Measurements from ENCODE around the gene ITPR2.
"Not testable (repeated sequence)": the region's sequence is repeated elsewhere in the genome, so short reads cannot be mapped to it uniquely, and the experiment has no call there.

ITPR2 gene

GRCh38 chr12:26755362-26755761, 77.6 kb downstream of the ITPR2 start:
- not testable (repeated sequence) for DNase-seq (ENCODE audit: low read depth)

GRCh38 chr12:26754148-26754547, 78.8 kb downstream of the ITPR2 start:
- no peak for DNase-seq (ENCODE audit: low read depth)

- DNase-seq (ENCODE audit: low read depth), result no peak
Measured at GRCh38 chr12:26751179-26751578, 81.8 kb downstream of the ITPR2 start.

- DNase-seq (ENCODE audit: low read depth), result no peak
Measured at GRCh38 chr12:26750531-26751175, 82.3 kb downstream of the ITPR2 start.

- DNase-seq (ENCODE audit: low read depth), result no peak
Measured at GRCh38 chr12:26749781-26750180, 83.2 kb downstream of the ITPR2 start.

- no peak for DNase-seq (ENCODE audit: low read depth)
Measured at GRCh38 chr12:26748741-26749431, 84.1 kb downstream of the ITPR2 start.

GRCh38 chr12:26748412-26748740, 84.6 kb downstream of the ITPR2 start:
- DNase-seq (ENCODE audit: low read depth), result no peak

- DNase-seq (ENCODE audit: low read depth), result no peak
Measured at GRCh38 chr12:26746121-26746714, 86.8 kb downstream of the ITPR2 start.

GRCh38 chr12:26744697-26745440, 88.1 kb downstream of the ITPR2 start:
- no peak for DNase-seq (ENCODE audit: low read depth)

- DNase-seq (ENCODE audit: low read depth), result no peak
Measured at GRCh38 chr12:26744042-26744626, 88.9 kb downstream of the ITPR2 start.

GRCh38 chr12:26741584-26742227, 91.3 kb downstream of the ITPR2 start:
- DNase-seq (ENCODE audit: low read depth), result no peak

- no peak for DNase-seq (ENCODE audit: low read depth)
Measured at GRCh38 chr12:26740991-26741390, 92.0 kb downstream of the ITPR2 start.

GRCh38 chr12:26740348-26740747, 92.6 kb downstream of the ITPR2 start:
- no peak for DNase-seq (ENCODE audit: low read depth)

- DNase-seq (ENCODE audit: low read depth), result no peak
Measured at GRCh38 chr12:26737487-26738030, 95.4 kb downstream of the ITPR2 start.

- no peak for DNase-seq (ENCODE audit: low read depth)
Measured at GRCh38 chr12:26736563-26737486, 96.2 kb downstream of the ITPR2 start.

GRCh38 chr12:26735249-26735639, 97.8 kb downstream of the ITPR2 start:
- no peak for DNase-seq (ENCODE audit: low read depth)

- no peak for DNase-seq (ENCODE audit: low read depth)
Measured at GRCh38 chr12:26734510-26735248, 98.3 kb downstream of the ITPR2 start.

- DNase-seq (ENCODE audit: low read depth), result no peak
Measured at GRCh38 chr12:26732005-26732908, 100.7 kb downstream of the ITPR2 start.

Data from CMK (cell line).